OCI-LY3 (cell line): ENCODE data around the gene DSTN.

Source experiments
- H2AFZ ChIP-seq: fragments of 200-600, 300-600 bp; shearing (Covaris generic); 2 replicates; pipeline ENCODE4 v1.6.0; 2014; ENCODE audit warnings: antibody characterized with exemption, low read depth, low read length
- H3K27ac ChIP-seq: fragments of 200-600, 300-600 bp; sonication (generic); 2 replicates; pipeline ENCODE4 v1.5.1; 2014; ENCODE audit warnings: mild to moderate bottlenecking, low read length, moderate library complexity, mixed read lengths
- H3K27me3 ChIP-seq: fragments of 200-600, 300-600 bp; sonication (generic); 2 replicates; pipeline ENCODE4 v1.6.1; 2014; ENCODE audit warnings: low read depth, low read length, mixed read lengths
- H3K36me3 ChIP-seq: fragments of 200-600, 300-600 bp; sonication (generic); replicated peaks from 2 replicates; pipeline ENCODE3; 2014; ENCODE audit warnings: low read depth, low read length, mixed read lengths
- H3K4me1 ChIP-seq: fragments of 300-600, 200-600 bp; sonication (generic); 2 replicates; pipeline ENCODE4 v1.6.1; 2014; ENCODE audit warnings: low read length, mixed read lengths
- H3K4me2 ChIP-seq: fragments of 200-600, 300-600 bp; sonication (generic); 2 replicates; pipeline ENCODE4 v1.6.1; 2014; ENCODE audit warnings: low read length, mixed read lengths
- H3K4me3 ChIP-seq: fragments of 300-600, 200-600 bp; sonication (generic); 2 replicates; pipeline ENCODE4 v1.5.1; 2014; ENCODE audit warnings: antibody characterized with exemption, mild to moderate bottlenecking, low read length, moderate library complexity
- H3K79me2 ChIP-seq: fragments of 300-600, 200-600 bp; shearing (Covaris generic); 2 replicates; pipeline ENCODE4 v1.6.1; 2014; ENCODE audit warnings: mild to moderate bottlenecking, low read length, mixed read lengths
- H3K9ac ChIP-seq: fragments of 300-600, 200-600 bp; shearing (Covaris generic); 2 replicates; pipeline ENCODE4 v1.6.0; 2014; ENCODE audit warnings: mild to moderate bottlenecking, low read length, moderate library complexity
- H3K9me3 ChIP-seq: fragments of 200-600, 300-600 bp; shearing (Covaris generic); 2 replicates; pipeline ENCODE4 v1.6.1; 2014; ENCODE audit warnings: low read length, mixed read lengths; ENCODE audit not compliant: insufficient read depth
- H4K20me1 ChIP-seq: fragments of 200-600, 300-600 bp; sonication (generic); 2 replicates; pipeline ENCODE4 v1.6.1; 2016; ENCODE audit warnings: low read length, mixed read lengths; ENCODE audit not compliant: insufficient read depth
- EZH2phosphoT487 ChIP-seq: fragments of 200-600 bp; shearing (Covaris generic); IDR thresholded peaks from 2 replicates; pipeline ENCODE4 v1.6.1; 2018; ENCODE audit warnings: antibody characterized with exemption, mixed run types, low read depth
- TF ChIP-seq, protein P1 (sequence below): fragments of 200-600, 300-600 bp; sonication (generic); IDR thresholded peaks from 2 replicates; pipeline ENCODE4 v1.5.1; 2014; ENCODE audit warnings: antibody characterized with exemption, low read length, low read depth

Gene DSTN

DNA sequence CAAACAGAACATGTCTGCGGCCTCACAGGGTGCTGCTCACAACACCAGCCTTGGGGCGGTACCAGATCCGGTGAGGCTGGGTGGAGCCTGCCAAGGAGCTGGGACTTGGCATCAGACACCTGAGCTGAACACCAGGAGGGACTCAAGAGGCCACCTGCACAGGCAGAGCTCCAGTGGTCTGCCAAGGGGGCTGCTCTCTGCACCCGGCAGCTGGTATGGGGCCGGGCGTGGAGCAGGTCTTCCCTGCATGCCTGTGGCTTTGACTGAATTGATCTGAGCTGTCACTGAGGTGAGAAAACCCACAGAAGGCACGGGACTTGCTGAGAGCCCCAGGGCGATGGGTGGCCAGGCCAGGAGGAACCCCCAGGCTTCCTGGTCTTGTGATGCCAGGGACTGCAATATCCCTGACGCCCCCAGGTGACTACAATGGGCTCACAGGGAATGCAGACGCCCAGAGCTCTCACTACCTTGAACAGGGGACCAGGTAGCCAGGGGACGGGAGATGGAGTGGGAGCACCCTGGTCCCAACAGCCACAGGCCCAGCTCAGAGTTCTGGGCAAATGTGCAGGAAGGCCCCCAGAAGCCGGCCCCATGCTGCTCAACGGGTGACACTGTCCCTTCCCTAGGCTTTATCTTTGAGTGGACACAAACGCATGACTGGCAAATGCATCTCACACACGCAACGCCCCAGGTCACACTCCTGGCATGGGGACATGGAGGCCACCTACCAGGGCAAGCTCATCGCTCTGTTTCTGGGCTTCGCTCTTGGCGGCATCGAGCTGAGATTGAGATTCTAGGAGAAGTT lies 48.2 kb downstream of the DSTN start:
- TF ChIP-seq, protein P1, sequence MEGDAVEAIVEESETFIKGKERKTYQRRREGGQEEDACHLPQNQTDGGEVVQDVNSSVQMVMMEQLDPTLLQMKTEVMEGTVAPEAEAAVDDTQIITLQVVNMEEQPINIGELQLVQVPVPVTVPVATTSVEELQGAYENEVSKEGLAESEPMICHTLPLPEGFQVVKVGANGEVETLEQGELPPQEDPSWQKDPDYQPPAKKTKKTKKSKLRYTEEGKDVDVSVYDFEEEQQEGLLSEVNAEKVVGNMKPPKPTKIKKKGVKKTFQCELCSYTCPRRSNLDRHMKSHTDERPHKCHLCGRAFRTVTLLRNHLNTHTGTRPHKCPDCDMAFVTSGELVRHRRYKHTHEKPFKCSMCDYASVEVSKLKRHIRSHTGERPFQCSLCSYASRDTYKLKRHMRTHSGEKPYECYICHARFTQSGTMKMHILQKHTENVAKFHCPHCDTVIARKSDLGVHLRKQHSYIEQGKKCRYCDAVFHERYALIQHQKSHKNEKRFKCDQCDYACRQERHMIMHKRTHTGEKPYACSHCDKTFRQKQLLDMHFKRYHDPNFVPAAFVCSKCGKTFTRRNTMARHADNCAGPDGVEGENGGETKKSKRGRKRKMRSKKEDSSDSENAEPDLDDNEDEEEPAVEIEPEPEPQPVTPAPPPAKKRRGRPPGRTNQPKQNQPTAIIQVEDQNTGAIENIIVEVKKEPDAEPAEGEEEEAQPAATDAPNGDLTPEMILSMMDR = 0 out of 2 replicates have a peak, but pooled peaks have one; percentile 4
- no peak for TF ChIP-seq EZH2phosphoT487
- Histone ChIP-seq H4K20me1 (peaks cover 20% of the 10 kb centered on the region), H3K4me3 (no peak overlapping the region), H3K4me1 (peaks cover 10% of the 10 kb centered on the region), H3K27me3 (no peaks in the 10 kb centered on the region), H2AFZ (no peak overlapping the region), H3K9ac (no peak overlapping the region), H3K9me3 (no peaks in the 10 kb centered on the region), H3K36me3 (no peaks in the 10 kb centered on the region), H3K4me2 (peak overlapping the region; percentile 38; the same call in 1 of the 2 replicates), H3K79me2 (no peaks in the 10 kb centered on the region), H3K27ac (no peak overlapping the region)

DNA sequence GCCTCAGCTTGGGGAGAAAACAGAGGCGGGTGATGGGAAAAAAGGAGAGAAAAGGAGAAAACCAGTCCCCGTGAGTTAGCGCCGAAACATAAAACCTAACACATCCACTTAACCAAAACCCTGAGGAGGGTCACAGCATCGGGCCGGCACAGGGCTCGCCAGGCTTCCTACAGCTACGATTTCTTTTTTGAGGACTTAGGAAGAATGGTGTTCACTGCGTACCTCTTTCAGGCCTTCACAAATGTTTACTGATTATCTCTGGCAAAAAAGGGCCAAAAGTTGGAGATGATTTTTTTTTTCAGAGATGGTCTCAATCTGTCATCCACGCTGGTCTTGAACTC lies 48.8 kb downstream of the DSTN start:
- H2AFZ ChIP-seq = no peak overlapping the region

DNA sequence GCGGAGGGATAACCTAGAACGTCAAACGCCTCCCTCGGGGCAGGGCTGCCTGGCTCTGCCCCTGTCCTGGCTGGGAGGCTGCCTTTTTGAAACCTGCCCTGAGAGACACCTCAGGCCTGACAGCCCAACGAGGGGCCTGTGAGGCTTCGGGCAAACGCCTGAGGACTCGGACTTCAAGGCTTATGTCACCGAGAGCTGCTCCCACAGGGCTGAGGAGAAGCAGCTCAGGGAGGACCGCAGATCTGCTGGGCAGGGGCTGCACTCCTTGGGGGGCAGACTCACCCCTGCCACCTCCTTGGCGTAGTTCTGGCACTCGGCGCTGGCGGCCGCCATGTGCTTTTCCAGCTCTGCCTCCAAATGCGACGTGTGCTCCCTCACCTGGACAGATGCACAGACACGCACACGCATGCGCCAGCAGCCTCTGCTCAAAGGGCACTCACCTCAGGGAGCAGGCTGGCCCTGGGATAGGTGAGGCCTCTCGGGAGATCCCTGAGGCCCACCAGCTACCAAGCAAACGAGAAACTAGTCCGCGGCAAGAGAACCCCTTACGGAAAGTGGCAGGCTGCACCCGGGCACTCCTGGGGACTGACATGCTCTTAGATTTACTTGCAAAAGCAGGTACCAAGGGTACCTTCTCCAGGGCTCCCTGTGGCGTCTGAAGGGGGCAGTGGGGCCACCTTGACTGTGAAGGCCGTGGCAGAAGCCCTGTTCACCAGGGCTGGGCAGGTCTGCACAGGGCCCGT lies 49.6 kb downstream of the DSTN start:
- no peak for TF ChIP-seq EZH2phosphoT487
- TF ChIP-seq, protein P1 = no peak
- Histone ChIP-seq H3K27me3 (no peaks in the 10 kb centered on the region), H3K9ac (no peak overlapping the region), H3K4me3 (no peak overlapping the region), H3K79me2 (no peaks in the 10 kb centered on the region), H3K4me1 (peaks cover 10% of the 10 kb centered on the region), H3K9me3 (no peaks in the 10 kb centered on the region), H3K27ac (no peak overlapping the region), H3K36me3 (no peaks in the 10 kb centered on the region), H3K4me2 (no peak overlapping the region), H2AFZ (no peak overlapping the region), H4K20me1 (peaks cover 22% of the 10 kb centered on the region)

More for the DNA sequence above, 48.8 kb downstream of the DSTN start:
- Histone ChIP-seq H3K36me3 (no peaks in the 10 kb centered on the region), H3K27me3 (no peaks in the 10 kb centered on the region), H3K4me3 (no peak overlapping the region), H4K20me1 (peaks cover 22% of the 10 kb centered on the region), H3K4me1 (peaks cover 10% of the 10 kb centered on the region), H3K9me3 (no peaks in the 10 kb centered on the region), H3K9ac (no peak overlapping the region), H3K79me2 (no peaks in the 10 kb centered on the region), H3K27ac (no peak overlapping the region), H3K4me2 (no peak overlapping the region)
- TF ChIP-seq EZH2phosphoT487 = no peak
- TF ChIP-seq, protein P1 = no peak
